Measurements from ENCODE around the gene BIN1. TPM values are rescaled to one million over a fixed set of nuclear protein-coding genes. Genes with fewer than 3 reads are reported as not detected.

Gene BIN1
- total RNA-seq, 1 donor from 2014 or later = 26.9 TPM

Small RNA genes lying within 50 kb of the gene (small RNA-seq; reads per million reads assigned to genes)
- gene RNU7-182P = not detected

Other genes with a start within 250 kb of the BIN1 start
- gene TEX51, start 208.3 kb downstream of the BIN1 start, total RNA-seq (ENCODE audit: low replicate concordance) = not detected in 2 replicates
- 3.0 and 3.8 TPM in 2 replicates for gene CYP27C1, start 113.1 kb upstream of the BIN1 start, total RNA-seq (ENCODE audit: low replicate concordance)
- 68.9 and 71.5 TPM in 2 replicates for gene ERCC3, start 187.0 kb upstream of the BIN1 start, total RNA-seq (ENCODE audit: low replicate concordance)

All from neural progenitor cell (in vitro differentiated cells).